Astrocyte of the spinal cord (primary cell): ENCODE results near the gene PGS1.

Experiments
- DNase-seq: peaks from one replicate; pipeline ENCODE4 v3.0.0; 2011; ENCODE audit warnings: low read depth, low spot score
- H3K4me3 ChIP-seq: 2 replicates; pipeline ENCODE4 v1.5.1; 2011; ENCODE audit warnings: low read depth, mild to moderate bottlenecking, low read length, moderate library complexity
- in situ Hi-C: cut with HindIII; loops from 2 replicates; pipeline ENCODE4 v1.10.0; 2017; ENCODE audit warnings: low sequenced_read_pairs
- TF ChIP-seq, protein P1 (sequence below): IDR thresholded peaks from 2 replicates; pipeline ENCODE4 v1.5.1; 2012; ENCODE audit warnings: low read depth, mild to moderate bottlenecking, low read length, inconsistent platforms

Gene PGS1

DNA sequence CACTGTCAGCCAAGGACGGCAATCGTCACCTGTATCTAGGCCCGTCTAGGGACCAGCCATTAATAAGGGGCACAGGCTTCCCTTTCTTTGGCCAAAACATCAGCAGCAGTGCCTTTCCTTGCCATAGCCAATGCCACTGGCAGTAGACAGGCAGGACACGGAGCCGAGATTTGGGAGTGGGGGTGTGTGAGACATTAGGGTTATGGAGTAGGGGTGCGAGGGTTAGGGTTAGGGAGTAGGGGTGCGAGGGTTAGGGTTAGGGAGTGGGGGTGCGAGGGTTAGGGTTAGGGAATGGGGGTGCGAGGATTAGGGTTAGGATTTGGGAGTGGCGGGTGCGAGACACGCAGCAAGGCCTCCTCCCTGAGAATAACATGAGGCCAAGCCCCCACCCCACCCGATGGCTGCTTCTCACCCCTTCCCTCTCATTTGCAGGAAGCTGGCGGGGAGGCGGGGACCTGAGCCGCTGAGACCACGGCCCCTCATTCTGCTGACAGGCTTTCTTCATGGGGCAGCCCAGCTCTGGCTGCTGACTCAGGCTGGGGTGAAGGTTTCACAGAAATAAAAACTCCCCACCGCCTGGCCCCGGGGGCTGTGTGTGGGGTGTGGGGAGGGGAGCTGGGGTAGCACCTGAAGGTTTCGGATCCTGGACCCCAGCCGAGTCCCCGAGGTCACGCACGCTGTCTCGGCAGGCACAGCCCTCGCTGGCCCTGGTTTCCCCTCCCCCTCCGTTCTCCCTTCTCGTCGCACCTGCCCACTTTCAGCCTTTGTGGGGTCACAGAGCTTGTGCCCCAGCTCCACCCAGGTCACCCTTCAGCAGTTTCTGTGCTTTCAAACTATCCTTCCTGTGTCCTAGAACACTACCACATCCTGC lies 93.8 kb downstream of the PGS1 start:
- TF ChIP-seq, protein P1, sequence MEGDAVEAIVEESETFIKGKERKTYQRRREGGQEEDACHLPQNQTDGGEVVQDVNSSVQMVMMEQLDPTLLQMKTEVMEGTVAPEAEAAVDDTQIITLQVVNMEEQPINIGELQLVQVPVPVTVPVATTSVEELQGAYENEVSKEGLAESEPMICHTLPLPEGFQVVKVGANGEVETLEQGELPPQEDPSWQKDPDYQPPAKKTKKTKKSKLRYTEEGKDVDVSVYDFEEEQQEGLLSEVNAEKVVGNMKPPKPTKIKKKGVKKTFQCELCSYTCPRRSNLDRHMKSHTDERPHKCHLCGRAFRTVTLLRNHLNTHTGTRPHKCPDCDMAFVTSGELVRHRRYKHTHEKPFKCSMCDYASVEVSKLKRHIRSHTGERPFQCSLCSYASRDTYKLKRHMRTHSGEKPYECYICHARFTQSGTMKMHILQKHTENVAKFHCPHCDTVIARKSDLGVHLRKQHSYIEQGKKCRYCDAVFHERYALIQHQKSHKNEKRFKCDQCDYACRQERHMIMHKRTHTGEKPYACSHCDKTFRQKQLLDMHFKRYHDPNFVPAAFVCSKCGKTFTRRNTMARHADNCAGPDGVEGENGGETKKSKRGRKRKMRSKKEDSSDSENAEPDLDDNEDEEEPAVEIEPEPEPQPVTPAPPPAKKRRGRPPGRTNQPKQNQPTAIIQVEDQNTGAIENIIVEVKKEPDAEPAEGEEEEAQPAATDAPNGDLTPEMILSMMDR, result no peak
- no peak for DNase-seq
- H3K4me3 ChIP-seq, result no peak overlapping the region
- in situ Hi-C loops, result no loop called here

DNA sequence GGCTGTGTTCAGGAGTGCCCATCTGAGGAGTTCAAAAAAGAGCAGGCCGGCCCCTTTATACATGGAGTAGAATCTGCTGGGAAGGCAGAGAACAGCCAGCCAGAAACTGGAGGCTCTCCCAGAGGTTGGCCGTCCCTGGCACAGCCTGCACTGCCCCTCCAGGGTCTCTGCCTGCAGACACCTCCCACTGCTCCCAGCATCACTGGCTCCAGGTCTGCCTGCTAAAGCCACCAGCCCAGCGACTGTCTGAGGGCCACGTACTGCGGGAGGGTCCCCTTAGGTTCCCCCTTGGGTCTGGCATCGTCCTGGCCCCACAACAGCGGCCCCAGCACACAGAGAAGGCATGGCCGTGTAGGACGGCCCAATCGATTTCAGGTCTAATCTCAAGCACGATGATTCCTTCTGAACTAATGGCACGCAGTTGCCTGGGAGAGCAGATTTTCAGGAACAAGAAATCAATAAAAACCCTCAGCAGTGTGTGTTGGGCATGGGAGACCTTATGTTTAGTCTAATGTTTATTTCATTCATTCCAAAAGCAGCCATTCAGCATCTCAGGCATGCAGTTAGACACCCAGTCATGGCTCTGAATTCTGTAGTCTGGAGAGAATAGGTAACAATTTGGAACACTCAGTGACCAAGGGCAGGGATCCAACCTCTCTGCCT lies 95.6 kb downstream of the PGS1 start:
- TF ChIP-seq, protein P1, result no peak
- DNase-seq, result no peak
- in situ Hi-C loops, result no loop called here
- H3K4me3 ChIP-seq, result no peak overlapping the region
